ENCODE results near the gene KCNQ1OT1. TPM values are rescaled to one million over a fixed set of nuclear protein-coding genes. Genes with fewer than 3 reads are reported as not detected.

The KCNQ1OT1 gene
- total RNA-seq, 1 donor, result 5.1 TPM

- H3K79me2 ChIP-seq (ENCODE audit: insufficient read depth, low read length), result peaks cover 70% of the 10 kb centered on the region
Measured at GRCh38 chr11:2669634-2670469, 29.9 kb downstream of the KCNQ1OT1 start.

DNA sequence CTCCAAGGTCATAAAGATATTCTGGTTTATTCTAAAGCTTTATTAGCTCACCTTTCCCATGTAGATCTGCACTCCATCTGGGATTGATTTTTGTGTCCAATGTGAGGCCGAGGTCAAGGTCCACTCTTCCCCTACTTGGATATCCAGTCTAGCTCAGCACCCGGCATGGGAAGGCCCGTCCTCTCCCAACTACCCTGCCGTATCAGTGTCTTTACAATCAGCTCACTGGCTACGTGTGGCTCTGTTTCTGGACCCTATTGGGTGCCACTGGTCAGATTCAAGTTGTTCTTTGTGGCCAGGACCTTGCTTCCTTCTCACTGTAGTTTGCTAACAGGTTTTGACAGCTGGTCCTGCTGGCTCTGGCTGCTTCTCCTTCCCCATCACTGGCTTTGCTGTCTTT lies 30.9 kb downstream of the KCNQ1OT1 start:
- no peaks in the 10 kb centered on the region for H3K4me1 ChIP-seq (ENCODE audit: insufficient read depth, low read length)
- H3K27me3 ChIP-seq (ENCODE audit: insufficient read depth, low read length), result no peaks in the 10 kb centered on the region
- no peak for DNase-seq (ENCODE audit: insufficient read length, low spot score, missing footprints)
- H3K4me3 ChIP-seq (ENCODE audit: insufficient read depth, low read length), result no peak overlapping the region
- no peak overlapping the region for H3K27ac ChIP-seq (ENCODE audit: low read depth, low read length)
- H3K9me3 ChIP-seq (ENCODE audit: low read depth, low read length), result no peaks in the 10 kb centered on the region
- no peak overlapping the region for H3K4me2 ChIP-seq (ENCODE audit: insufficient read depth, low read length)
- H3K36me3 ChIP-seq (ENCODE audit: insufficient read depth, low read length), result peaks cover 3% of the 10 kb centered on the region
- H3K79me2 ChIP-seq (ENCODE audit: insufficient read depth, low read length), result peaks cover 63% of the 10 kb centered on the region
- no peak for TF ChIP-seq CTCF (IDR thresholded peaks at IDR 0.05; ENCODE audit: extremely low read depth, low read depth, low read length)
- H2AFZ ChIP-seq (ENCODE audit: low read length), result no peak overlapping the region
- H4K20me1 ChIP-seq (ENCODE audit: insufficient read depth, low read length), result peaks cover 59% of the 10 kb centered on the region

More at GRCh38 chr11:2669634-2670469, 29.9 kb downstream of the KCNQ1OT1 start:
- H3K4me3 ChIP-seq (ENCODE audit: insufficient read depth, low read length), result no peak overlapping the region
- TF ChIP-seq CTCF (IDR thresholded peaks at IDR 0.05; ENCODE audit: extremely low read depth, low read depth, low read length), result no peak
- no peak overlapping the region for H3K27ac ChIP-seq (ENCODE audit: low read depth, low read length)
- no peak overlapping the region for H3K4me2 ChIP-seq (ENCODE audit: insufficient read depth, low read length)
- peak; percentile 50 for DNase-seq (ENCODE audit: insufficient read length, low spot score, missing footprints)
- H3K4me1 ChIP-seq (ENCODE audit: insufficient read depth, low read length), result no peaks in the 10 kb centered on the region
- H3K27me3 ChIP-seq (ENCODE audit: insufficient read depth, low read length), result no peaks in the 10 kb centered on the region
- H2AFZ ChIP-seq (ENCODE audit: low read length), result no peak overlapping the region
- no peaks in the 10 kb centered on the region for H3K9me3 ChIP-seq (ENCODE audit: low read depth, low read length)
- H4K20me1 ChIP-seq (ENCODE audit: insufficient read depth, low read length), result peaks cover 57% of the 10 kb centered on the region
- H3K36me3 ChIP-seq (ENCODE audit: insufficient read depth, low read length), result peaks cover 3% of the 10 kb centered on the region

GRCh38 chr11:2667940-2668339 lies 31.9 kb downstream of the KCNQ1OT1 start:
- peaks cover 5% of the 10 kb centered on the region for H3K9me3 ChIP-seq (ENCODE audit: low read depth, low read length)
- no peak for TF ChIP-seq CTCF (IDR thresholded peaks at IDR 0.05; ENCODE audit: extremely low read depth, low read depth, low read length)

DNA sequence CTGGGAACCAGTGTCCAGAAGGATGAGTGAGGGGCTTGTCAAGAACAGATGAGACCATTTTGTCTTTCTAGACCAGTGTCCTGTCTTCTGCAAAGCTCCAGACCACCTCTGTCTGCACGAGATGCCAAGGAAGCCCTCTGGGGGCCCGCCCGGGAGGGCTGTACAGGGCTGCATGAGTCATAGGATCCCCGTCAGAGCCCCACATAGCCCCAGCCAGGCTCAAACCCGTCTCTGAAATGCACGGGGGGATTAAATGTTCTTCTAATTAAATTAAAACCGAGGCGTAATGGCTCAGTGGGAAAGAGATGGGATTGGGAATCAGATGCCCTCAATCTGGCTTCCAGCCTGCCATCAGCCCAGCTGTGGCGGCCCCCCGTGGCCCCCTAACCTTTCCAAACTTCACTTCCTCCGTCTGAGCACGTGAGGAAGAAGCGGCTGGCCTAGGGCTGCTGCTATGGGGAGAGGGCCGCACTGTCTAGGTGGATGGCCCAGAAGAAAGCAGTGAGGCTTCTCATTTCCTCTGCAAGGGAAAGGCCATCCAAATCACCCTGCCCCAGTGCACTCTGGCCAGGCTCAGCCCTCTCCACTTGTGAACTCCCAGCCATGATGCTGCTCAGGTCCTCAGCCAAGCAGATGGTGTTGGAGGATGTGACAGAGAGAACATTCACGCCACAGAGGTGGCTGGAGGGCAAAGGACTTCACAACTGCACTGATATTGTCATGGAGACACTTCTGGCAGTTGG lies 32.8 kb downstream of the KCNQ1OT1 start:
- H2AFZ ChIP-seq (ENCODE audit: low read length), result no peak overlapping the region
- peak; percentile 54 for DNase-seq (ENCODE audit: insufficient read length, low spot score, missing footprints)
- H3K9me3 ChIP-seq (ENCODE audit: low read depth, low read length), result peaks cover 6% of the 10 kb centered on the region
- TF ChIP-seq CTCF (IDR thresholded peaks at IDR 0.05; ENCODE audit: extremely low read depth, low read depth, low read length), result no peak
- H4K20me1 ChIP-seq (ENCODE audit: insufficient read depth, low read length), result peaks cover 51% of the 10 kb centered on the region
- peaks cover 13% of the 10 kb centered on the region for H3K36me3 ChIP-seq (ENCODE audit: insufficient read depth, low read length)
- no peak overlapping the region for H3K4me3 ChIP-seq (ENCODE audit: insufficient read depth, low read length)
- H3K4me1 ChIP-seq (ENCODE audit: insufficient read depth, low read length), result no peaks in the 10 kb centered on the region
- H3K27me3 ChIP-seq (ENCODE audit: insufficient read depth, low read length), result no peaks in the 10 kb centered on the region
- no peak overlapping the region for H3K4me2 ChIP-seq (ENCODE audit: insufficient read depth, low read length)
- H3K27ac ChIP-seq (ENCODE audit: low read depth, low read length), result no peak overlapping the region
- peaks cover 45% of the 10 kb centered on the region for H3K79me2 ChIP-seq (ENCODE audit: insufficient read depth, low read length)

More at GRCh38 chr11:2667940-2668339, 31.9 kb downstream of the KCNQ1OT1 start:
- Histone ChIP-seq H3K4me2 (ENCODE audit: insufficient read depth, low read length) (no peak overlapping the region), H3K4me3 (ENCODE audit: insufficient read depth, low read length) (no peak overlapping the region), H3K4me1 (ENCODE audit: insufficient read depth, low read length) (no peaks in the 10 kb centered on the region), H3K27ac (ENCODE audit: low read depth, low read length) (no peak overlapping the region), H3K79me2 (ENCODE audit: insufficient read depth, low read length) (peaks cover 54% of the 10 kb centered on the region), H2AFZ (ENCODE audit: low read length) (no peak overlapping the region), H4K20me1 (ENCODE audit: insufficient read depth, low read length) (peaks cover 58% of the 10 kb centered on the region), H3K27me3 (ENCODE audit: insufficient read depth, low read length) (no peaks in the 10 kb centered on the region), H3K36me3 (ENCODE audit: insufficient read depth, low read length) (peaks cover 9% of the 10 kb centered on the region)
- DNase-seq (ENCODE audit: insufficient read length, low spot score, missing footprints), result peak; percentile 43

Data from osteoblast (primary cell).